Measurements from ENCODE around the gene COX14.
"Not testable (repeated sequence)": the region's sequence is repeated elsewhere in the genome, so short reads cannot be mapped to it uniquely, and the experiment has no call there.

The COX14 gene

DNA sequence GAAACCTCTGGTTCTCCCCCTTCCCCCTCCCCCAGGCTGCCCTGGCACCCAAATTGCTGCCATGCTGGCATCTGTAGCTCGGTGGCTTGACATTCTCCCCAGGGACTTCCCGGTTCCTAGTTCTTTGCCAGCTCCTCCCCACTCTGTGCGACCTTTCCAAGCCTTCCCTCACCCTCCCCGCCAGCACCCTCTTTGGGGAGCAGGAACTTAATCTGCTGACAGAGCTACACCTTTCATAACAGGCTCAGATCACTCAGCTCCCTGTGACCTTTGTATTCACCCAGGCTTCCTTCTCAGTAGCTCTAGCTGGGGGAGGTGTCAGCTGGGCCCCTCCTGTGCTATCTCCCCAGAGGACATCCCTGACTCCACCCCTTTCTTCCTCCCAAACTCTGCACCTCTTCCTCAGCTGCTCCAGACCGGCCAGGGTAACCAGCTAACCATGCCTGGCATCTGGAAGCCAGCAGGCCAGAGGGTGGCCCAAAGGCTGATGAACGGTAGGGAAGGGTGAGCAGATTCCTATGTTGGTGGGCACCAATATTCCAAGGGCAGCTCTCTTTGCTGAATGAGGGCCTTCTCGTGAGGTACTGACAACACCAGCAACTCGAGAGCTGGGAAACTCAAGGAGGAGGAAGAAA is 1.8 kb upstream of the COX14 start:
- DNase-seq, result no peak

- no peak for DNase-seq
Observed at GRCh38 chr12:50110762-50111351, 1.2 kb upstream of the COX14 start.

DNA sequence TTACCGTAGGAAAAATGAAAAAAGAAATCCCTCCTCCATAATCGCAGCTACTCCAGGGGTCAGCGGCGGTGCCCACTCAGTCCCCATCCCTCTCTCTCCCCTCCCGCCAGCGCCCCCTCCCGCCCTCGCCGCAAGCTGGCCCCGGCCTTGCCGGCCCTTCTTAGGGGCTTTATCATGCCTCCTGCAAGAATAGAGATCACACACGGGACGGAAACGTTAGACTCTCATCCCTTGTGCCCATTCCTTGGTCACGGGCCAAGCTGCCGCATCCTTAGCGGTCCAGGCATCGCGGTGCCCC is 692 bp upstream of the COX14 start:
- DNase-seq, result no peak

DNA sequence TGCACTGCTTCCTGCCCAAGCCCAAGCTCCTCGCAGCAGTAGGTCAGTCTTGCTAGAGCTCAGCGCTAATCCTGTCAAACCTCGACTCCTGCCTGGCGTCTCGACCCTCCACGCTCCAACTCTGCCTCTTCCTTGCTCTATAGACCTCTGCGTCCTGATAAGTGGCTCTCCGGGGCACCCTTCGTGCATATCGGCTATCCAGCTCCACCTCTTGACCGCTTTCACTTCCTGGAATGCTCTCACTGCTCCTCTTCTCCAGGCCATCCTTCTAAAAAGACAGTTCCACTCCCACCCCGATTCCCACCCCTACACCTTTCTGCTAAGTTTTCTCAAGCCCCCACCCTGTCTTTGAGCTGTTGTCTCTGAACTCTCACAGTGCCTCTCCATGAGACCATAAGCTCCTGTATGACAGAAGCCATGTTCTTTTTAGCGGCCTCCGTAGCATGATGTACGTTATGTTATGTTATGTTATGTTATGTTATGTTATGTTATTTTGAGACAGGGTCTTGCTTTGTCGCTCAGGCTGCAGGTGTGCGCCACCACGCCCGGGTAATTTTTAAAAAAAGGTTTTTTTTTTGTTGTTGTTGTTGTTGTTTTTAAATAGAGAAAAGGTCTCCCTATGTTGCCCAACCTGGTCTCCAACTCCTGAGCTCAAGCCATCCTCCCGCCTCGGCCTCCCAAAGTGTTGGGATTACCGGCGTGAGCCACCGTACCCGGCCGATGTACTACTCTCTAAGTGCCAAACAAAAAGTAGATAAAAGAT is 601 bp downstream of the COX14 start:
- no peak for DNase-seq

GRCh38 chr12:50117057-50117622 is 5.1 kb downstream of the COX14 start:
- DNase-seq, result no peak

- no peak for DNase-seq
Observed at GRCh38 chr12:50119387-50119786, 7.4 kb downstream of the COX14 start.

- DNase-seq, result no peak
Observed at GRCh38 chr12:50120521-50120920, 8.5 kb downstream of the COX14 start.

DNA sequence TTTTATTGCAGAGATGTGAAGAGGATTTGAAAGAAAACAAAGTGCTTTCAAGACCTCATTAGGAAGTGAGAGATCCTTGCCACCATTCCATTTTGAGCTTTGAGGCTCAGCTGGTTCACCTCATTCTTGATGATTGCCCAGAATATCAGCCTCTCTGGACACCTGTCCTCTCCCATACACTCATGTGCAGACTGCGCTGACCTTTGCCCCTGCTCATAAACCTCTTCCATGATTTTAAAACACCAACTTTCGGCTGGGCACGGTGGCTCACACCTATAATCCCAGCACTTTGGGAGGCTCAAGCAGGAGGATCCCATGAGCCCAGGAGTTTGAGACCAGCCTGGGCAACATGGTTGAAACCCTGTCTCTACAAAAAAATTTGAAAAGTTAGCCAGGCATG is 8.9 kb downstream of the COX14 start:
- no peak for DNase-seq

DNA sequence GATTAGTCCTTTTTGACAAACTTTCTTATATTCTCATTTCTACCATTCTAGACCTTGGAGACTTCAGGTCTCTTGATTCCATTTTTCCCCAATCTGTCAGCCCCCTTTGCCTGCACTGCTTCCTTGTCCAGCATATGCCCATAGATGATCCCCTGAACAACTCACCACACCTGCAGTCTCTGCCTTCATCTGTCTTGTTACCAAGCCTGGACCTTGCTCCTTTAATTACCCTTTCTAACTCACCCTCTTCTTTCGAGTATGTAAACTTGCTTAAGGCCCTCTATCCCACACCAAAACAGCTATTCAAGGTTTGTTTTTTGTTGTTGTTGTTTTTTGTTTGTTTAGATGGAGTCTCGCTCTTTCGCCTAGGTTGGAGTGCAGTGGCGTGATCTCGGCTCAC is 9.6 kb downstream of the COX14 start:
- no peak for DNase-seq

DNA sequence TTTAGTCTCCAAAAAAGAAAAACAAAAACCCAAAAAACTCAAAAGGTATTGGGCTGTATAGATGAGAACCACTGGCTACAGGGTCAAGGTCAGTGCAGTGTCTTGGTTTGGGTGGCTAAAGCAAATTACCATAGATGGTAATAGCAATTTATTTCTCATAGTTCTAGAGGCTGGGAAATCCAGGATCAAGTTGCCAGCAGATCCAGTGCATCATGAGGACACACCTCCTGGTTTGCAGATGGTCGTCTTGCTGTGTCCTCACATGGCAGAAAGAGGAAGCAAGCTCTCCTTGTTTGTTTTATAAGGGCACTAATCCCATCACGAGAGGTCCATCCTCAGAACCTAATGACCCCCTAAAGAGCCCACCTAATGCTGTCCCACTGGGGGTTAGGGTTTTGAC is 11.2 kb downstream of the COX14 start:
- no peak for DNase-seq

- DNase-seq, result no peak
Observed at GRCh38 chr12:50127546-50127945, 15.5 kb downstream of the COX14 start.

DNA sequence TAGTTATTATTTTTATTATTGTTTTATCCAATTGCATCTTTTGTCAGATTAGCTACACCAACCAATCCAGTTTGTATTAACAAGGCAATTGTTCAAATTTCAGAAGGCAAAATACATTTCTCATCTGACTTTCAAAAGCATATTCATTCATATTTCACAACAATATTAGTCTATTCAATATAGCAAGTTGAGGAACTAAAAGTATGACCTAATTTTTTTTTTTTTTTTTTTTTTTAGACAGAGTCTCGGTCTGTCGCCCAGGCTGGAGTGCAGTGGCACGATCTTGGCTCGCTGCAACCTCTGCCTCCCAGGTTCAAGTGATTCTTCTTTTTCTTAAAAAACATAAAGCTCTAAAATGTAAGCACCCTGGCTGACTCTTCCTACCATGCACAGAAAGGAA is 17.3 kb downstream of the COX14 start:
- DNase-seq, result no peak

- DNase-seq, result no peak
Observed at GRCh38 chr12:50132505-50133135, 20.6 kb downstream of the COX14 start.

GRCh38 chr12:50142993-50143392 is 31.0 kb downstream of the COX14 start:
- DNase-seq, result no peak

DNA sequence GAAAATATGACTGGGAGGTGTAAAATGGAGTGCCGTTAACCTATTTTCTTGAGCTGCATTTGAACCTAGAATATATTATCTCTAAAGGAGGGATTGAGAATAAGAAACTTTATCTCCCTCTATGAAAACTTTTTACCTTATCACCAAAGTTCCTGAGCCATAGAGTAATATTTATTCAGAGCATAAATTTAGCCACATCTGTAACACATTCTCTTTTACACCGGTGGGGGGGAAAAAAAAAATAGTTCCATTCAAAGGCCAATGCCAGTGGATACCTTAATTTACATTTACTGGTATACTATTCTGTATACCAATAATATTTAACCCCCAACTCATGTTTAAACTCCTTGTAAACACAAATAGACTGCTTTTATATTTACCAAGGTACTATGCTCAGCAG is 33.4 kb downstream of the COX14 start:
- no peak for DNase-seq

GRCh38 chr12:50147281-50147680 is 35.2 kb downstream of the COX14 start:
- no peak for DNase-seq

DNA sequence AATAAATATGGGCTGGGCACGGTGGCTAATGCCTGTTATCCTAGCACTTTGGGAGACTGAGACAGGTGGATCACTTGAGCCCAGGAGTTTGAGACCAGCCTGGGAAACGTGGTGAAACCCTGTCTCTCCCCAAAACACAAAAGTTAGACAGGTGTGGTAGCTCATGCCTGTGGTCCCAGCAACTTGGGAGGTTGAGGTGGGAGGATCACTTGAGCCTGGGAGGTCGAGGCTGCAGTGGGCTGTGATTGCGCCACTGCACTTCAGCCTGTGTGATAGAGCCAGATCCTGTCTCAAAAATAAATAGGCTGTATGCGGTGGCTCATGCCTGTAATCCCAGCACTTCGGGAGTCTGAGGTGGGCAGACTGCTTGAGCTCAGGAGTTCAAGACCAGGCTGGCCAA is 36.0 kb downstream of the COX14 start:
- not testable (repeated sequence) for DNase-seq

DNA sequence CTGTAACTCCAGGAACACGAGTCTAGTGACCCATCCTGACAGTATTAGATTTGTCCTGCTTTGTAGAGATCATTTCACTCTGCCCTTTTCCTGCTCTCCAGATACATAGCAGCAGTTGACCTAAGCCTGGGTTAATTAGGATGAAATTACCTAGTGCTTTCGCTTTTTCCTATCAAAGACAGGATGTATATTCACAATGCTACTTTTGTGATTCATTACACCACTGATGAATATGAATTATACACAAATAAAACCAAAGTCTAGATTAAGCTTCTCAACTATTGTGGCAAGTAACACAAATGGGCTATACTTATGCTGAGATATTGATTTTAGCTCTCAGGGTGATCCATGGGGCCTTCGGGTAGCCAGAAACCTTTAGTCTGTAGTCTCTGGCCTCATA is 37.3 kb downstream of the COX14 start:
- no peak for DNase-seq

DNA sequence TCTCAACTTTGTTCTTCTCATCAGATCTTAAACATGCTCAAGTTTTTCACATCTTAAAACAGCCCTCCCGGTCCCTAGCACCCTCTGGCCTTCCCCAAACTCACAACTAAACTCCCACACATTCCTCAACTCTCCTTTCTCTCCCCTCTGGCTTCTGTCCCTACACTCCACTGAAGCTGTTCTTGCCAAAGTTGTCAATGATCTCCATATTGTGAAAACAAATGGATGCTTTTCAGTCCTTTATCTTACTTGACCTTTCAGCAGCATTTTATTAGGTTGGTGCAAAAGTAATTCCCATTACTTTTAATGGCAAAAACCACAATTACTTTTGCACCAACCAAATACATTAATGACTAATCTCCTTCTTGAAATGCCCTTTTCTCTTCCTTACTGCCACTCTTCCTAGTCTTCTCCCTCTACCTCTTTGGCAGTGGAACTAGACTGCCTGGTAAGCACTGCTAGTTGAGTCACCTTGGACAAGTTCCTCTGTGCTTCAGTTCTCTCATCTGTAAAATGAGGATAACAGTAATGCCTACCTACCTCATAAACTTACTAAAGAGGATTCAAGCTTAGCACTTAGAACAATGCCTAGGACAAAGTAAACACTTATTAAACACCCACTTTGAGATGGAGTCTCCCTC is 39.1 kb downstream of the COX14 start:
- no peak for DNase-seq

- not testable (repeated sequence) for DNase-seq
Observed at GRCh38 chr12:50154947-50155346, 42.9 kb downstream of the COX14 start.

DNA sequence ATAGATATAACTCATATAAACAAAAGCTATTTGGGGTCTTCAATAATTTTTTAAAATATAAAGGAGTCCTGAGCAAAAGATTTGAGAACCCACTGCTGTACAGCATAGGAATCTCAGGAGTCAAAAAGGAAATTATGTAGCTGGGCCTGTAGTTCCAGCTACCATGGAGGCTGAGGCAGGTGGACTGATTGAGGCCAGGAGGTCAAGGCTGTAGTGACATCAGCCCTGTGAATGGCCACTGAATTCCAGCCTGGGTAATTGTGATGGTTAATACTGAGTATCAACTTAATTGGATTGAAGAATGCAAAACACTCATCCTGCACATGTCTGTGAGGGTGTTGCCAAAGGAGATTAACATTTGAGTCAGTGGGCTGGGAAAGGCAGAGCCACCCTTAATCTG is 44.6 kb downstream of the COX14 start:
- DNase-seq, result no peak

GRCh38 chr12:50157259-50157658 is 45.2 kb downstream of the COX14 start:
- no peak for DNase-seq

GRCh38 chr12:50160643-50161042 is 48.6 kb downstream of the COX14 start:
- DNase-seq, result no peak
